Fibroblast of lung (primary cell): Measurements from ENCODE around the gene LDLRAD4.

Source experiments
- CTCF ChIP-seq, 2 donors: IDR thresholded peaks in 1 of 2; conservative IDR thresholded peaks in 1 of 2; 1 replicate in 1 of 2; 2 replicates in 1 of 2; pipeline ENCODE4 v1.5.1; 2011 to 2012; ENCODE audit warnings: low read length in 2 of 2, control low read depth in 1 of 2, inconsistent platforms in 1 of 2, low read depth in 1 of 2, mild to moderate bottlenecking in 1 of 2
- EZH2 ChIP-seq: IDR thresholded peaks from 2 replicates; pipeline ENCODE4 v1.5.1; 2012; ENCODE audit warnings: low read length, control low read depth, mild to moderate bottlenecking; ENCODE audit errors: missing control alignments

- no peak for TF ChIP-seq CTCF (conservative IDR thresholded peaks at IDR 0.05 in 1 of 2, IDR thresholded peaks at IDR 0.05 in 1 of 2; ENCODE audit: low read depth in 1 of 2, low read length in 2 of 2)
- no peak for TF ChIP-seq EZH2
Measured at GRCh38 chr18:13589316-13589715, 370.8 kb downstream of the LDLRAD4 start.
